Endothelial cell of umbilical vein (primary cell): Measurements from ENCODE around the gene ZNF616. TPM values are rescaled to one million over a fixed set of nuclear protein-coding genes. Genes with fewer than 3 reads are reported as not detected.

Experiments used
- BruUV-seq: library from RNA; stranded (reverse); fragments of 400-500 nt; replicated peaks from 2 replicates; lab custom pipeline; 2021; lab: Mats Ljungman, UMichigan
- CTCF ChIA-PET: fragments of 300-600, 350-600 bp; sonication (Branson Sonifier 250); formaldehyde crosslinking; loops from one replicate; lab custom pipeline; 2021; ENCODE audit warnings: antibody characterized with exemption, inconsistent platforms; lab: Charles Lee
- POLR2A ChIA-PET: fragments of 300-600, 350-600 bp; sonication (Branson Sonifier 250); formaldehyde crosslinking; loops from one replicate; lab custom pipeline; 2021; ENCODE audit warnings: antibody characterized with exemption, inconsistent platforms; lab: Charles Lee
- DNase-seq: peaks from one replicate; pipeline ENCODE4 v3.0.0-alpha.2; 2011; ENCODE audit warnings: low read depth, low spot score
- FAIRE-seq: peaks from 2 replicates; lab custom pipeline; 2011; peaks lifted over from hg19 to GRCh38; lab: Jason Lieb, UNC
- H2AFZ ChIP-seq: 2 replicates; pipeline ENCODE4 v1.6.0; 2012; ENCODE audit warnings: low read depth, low read length, control low read depth, inconsistent platforms
- H3K27ac ChIP-seq: 2 replicates; pipeline ENCODE4 v1.5.1; 2011; ENCODE audit warnings: low read depth, mild to moderate bottlenecking, control low read depth, low read length, moderate library complexity; ENCODE audit not compliant: insufficient read depth
- H3K27me3 ChIP-seq, 2 experiments: 2 replicates each; pipeline versions ENCODE4 v1.6.0 to v1.6.1; 2011; ENCODE audit warnings: low read length in 2 of 2, mixed read lengths in 1 of 2; ENCODE audit not compliant: control insufficient read depth in 2 of 2, insufficient read depth in 2 of 2
- H3K36me3 ChIP-seq, 2 experiments: 2 replicates in 1 of 2; 3 replicates in 1 of 2; pipeline ENCODE4 v1.5.1; 2011; ENCODE audit warnings: low read length in 2 of 2, mild to moderate bottlenecking in 1 of 2, moderate library complexity in 1 of 2; ENCODE audit not compliant: control insufficient read depth in 2 of 2, insufficient read depth in 2 of 2; ENCODE audit errors: extremely low read depth in 1 of 2
- H3K4me1 ChIP-seq: 3 replicates; pipeline ENCODE4 v1.5.1; 2011; ENCODE audit warnings: mild to moderate bottlenecking, low read length; ENCODE audit not compliant: control insufficient read depth, insufficient read depth; ENCODE audit errors: extremely low read depth
- H3K4me2 ChIP-seq: 2 replicates; pipeline ENCODE4 v1.6.1; 2011; ENCODE audit warnings: low read length, control low read depth, mixed read lengths; ENCODE audit not compliant: insufficient read depth
- H3K4me3 ChIP-seq, 3 experiments: fragments of 200-600 bp in 1 of 3; sonication (generic), shearing (Covaris generic) in 1 of 3; replicated peaks in 1 of 3; 2 replicates each; pipeline ENCODE4 v1.5.1; 2011 to 2016; ENCODE audit warnings: control low read depth in 3 of 3, low read length in 3 of 3, mild to moderate bottlenecking in 2 of 3, inconsistent platforms in 1 of 3, low read depth in 1 of 3, moderate library complexity in 1 of 3; ENCODE audit not compliant: insufficient read depth in 1 of 3
- H3K79me2 ChIP-seq: 2 replicates; pipeline ENCODE4 v1.6.0; 2012; ENCODE audit warnings: low read length, inconsistent platforms; ENCODE audit not compliant: control insufficient read depth, insufficient read depth
- H3K9ac ChIP-seq: replicated peaks from 2 replicates; pipeline ENCODE3; 2011; ENCODE audit warnings: low read length, control low read depth; ENCODE audit not compliant: insufficient read depth; ENCODE audit errors: extremely low read depth
- H3K9me1 ChIP-seq: replicated peaks from 3 replicates; pipeline ENCODE4 v1.6.0; 2011; ENCODE audit warnings: mild to moderate bottlenecking, low read length; ENCODE audit not compliant: control insufficient read depth, insufficient read depth; ENCODE audit errors: extremely low read depth
- H3K9me3 ChIP-seq: replicated peaks from 2 replicates; pipeline ENCODE4 v1.5.1; 2012; ENCODE audit warnings: low read length, inconsistent platforms; ENCODE audit not compliant: control insufficient read depth, insufficient read depth
- H4K20me1 ChIP-seq: replicated peaks from 2 replicates; pipeline ENCODE3; 2011; ENCODE audit warnings: mild to moderate bottlenecking, low read length; ENCODE audit not compliant: control insufficient read depth, insufficient read depth; ENCODE audit errors: extremely low read depth
- GATA2 ChIP-seq: IDR thresholded peaks from 2 replicates; pipeline ENCODE4 v1.7.0; 2011; ENCODE audit warnings: low read depth, mild to moderate bottlenecking, moderate library complexity, mixed read lengths, low read length; ENCODE audit not compliant: insufficient read length, insufficient read depth
- dilution Hi-C: fragments of 300-500 bp; cut with MboI; formaldehyde crosslinking; loops from one replicate; pipeline ENCODE4 v1.15.0; 2019; ENCODE audit warnings: low sequenced_read_pairs; ENCODE audit not compliant: extremely low pct_ligation_motif_present
- intact Hi-C: fragments of 100-400 bp; cut with micrococcal nuclease; formaldehyde crosslinking; loops from one replicate; pipeline ENCODE4 v1.10.0; 2022
- polyA plus RNA-seq, 4 experiments: library from polyadenylated mRNA; depleted of rRNA in 3 of 4; stranded (reverse) in 3 of 4; unstranded in 1 of 4; fragments of >200 nt; gene quantifications; 2 replicates each; pipeline versions ENCODE4 v1.2.1 to v1.2.3, GENCODE V29; 2011 to 2012; ENCODE audit warnings: missing spikeins in 1 of 4
- total RNA-seq: library from RNA; stranded (reverse); gene quantifications from 2 replicates; pipeline ENCODE4 v1.2.3, GENCODE V29; 2021
- TF ChIP-seq, protein P1 (sequence below): IDR thresholded peaks from 2 replicates; pipeline ENCODE4 v1.6.1; 2011; ENCODE audit not compliant: insufficient read depth, insufficient read length
- TF ChIP-seq, protein P2 (sequence below), 2 donors: IDR thresholded peaks; 1 replicate in 1 of 2; 2 replicates in 1 of 2; pipeline ENCODE4 v1.5.1; 2011; ENCODE audit warnings: low read length in 2 of 2, mild to moderate bottlenecking in 2 of 2, moderate library complexity in 2 of 2, control low read depth in 1 of 2, inconsistent platforms in 1 of 2, low read depth in 1 of 2; ENCODE audit not compliant: insufficient read depth in 1 of 2; ENCODE audit errors: extremely low read depth in 1 of 2

The ZNF616 gene
- total and polyA plus RNA-seq, 2 donors (not counting 3 experiments of a cell fraction or from before 2014, with no cell fraction given), result 1.7 to 9.1 TPM

DNA sequence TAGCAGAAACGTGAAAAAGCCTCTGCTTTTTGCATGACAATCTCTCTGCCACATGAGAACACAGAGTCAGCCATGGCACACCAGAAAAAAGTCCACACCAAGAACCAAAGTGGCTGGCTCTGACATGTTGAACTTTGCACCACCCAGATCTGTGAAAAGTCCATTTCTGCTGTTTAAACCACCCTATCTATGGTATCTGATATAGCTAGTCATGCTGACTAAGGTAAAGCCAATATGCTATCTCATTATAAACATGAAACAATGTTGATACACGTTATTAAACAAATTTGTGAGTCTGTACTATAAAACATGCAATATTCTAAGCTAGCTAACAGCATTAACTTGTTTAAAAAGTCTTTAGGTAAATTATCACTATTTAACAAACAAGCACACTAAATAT, 70.1 kb downstream of the ZNF616 start:
- no peak for TF ChIP-seq GATA2
- TF ChIP-seq, protein P1, sequence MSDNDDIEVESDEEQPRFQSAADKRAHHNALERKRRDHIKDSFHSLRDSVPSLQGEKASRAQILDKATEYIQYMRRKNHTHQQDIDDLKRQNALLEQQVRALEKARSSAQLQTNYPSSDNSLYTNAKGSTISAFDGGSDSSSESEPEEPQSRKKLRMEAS, result no peak
- DNase-seq (no peak), FAIRE-seq (no peak)
- intact Hi-C loops (no loop called here), dilution Hi-C loops (no loop called here)
- ChIA-PET POLR2A (no interaction called here), CTCF (no interaction called here)
- H3K9ac ChIP-seq, result no peak overlapping the region
- H2AFZ ChIP-seq, result no peak overlapping the region
- no peaks in the 10 kb centered on the region for H3K4me1 ChIP-seq
- H3K36me3 ChIP-seq, result peaks cover 0 to 21% of the 10 kb centered on the region in 2 experiments
- peaks cover 25% of the 10 kb centered on the region for H3K9me3 ChIP-seq
- no peak overlapping the region for H3K4me3 ChIP-seq
- BruUV-seq, result no TSS peak
- peaks cover 3% of the 10 kb centered on the region for H4K20me1 ChIP-seq
- H3K27me3 ChIP-seq, result no peaks in the 10 kb centered on the region
- H3K79me2 ChIP-seq, result peaks cover 4% of the 10 kb centered on the region
- H3K9me1 ChIP-seq, result no peaks in the 10 kb centered on the region
- H3K27ac ChIP-seq, result no peak overlapping the region
- H3K4me2 ChIP-seq, result no peak overlapping the region

DNA sequence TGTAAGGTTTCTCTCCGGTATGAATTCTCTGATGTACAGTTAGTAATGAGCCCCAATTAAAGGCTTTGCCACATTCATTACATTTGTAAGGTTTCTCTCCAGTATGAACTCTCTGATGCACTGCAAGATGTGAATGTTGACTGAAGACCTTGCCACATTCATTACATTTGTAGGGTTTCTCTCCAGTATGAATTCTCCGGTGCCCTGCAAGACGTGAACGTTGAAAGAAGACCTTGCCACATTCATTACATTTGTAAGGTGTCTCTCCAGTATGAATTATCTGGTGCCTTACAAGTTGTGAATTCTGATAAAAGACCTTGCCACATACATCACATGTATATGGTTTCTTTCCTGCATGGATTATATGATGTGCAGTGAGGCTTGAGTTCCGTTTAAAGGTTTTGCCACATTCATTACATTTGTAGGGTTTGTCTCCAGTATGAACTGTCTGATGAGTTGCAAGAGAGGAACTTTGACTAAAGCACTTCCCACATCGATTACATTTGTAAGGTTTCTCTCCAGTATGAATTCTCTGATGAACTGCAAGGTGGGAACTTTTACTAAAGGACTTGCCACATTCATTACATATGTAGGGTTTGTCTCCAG, 73.4 kb downstream of the ZNF616 start:
- CTCF ChIA-PET, result no interaction called here
- Histone ChIP-seq H3K4me2 (no peak overlapping the region), H3K27ac (no peak overlapping the region), H3K9me3 (peaks cover 27% of the 10 kb centered on the region), H3K9ac (no peak overlapping the region), H2AFZ (no peak overlapping the region), H3K27me3 (no peaks in the 10 kb centered on the region), H4K20me1 (peaks cover 3% of the 10 kb centered on the region), H3K4me1 (no peaks in the 10 kb centered on the region), H3K4me3 (no peak overlapping the region), H3K9me1 (no peaks in the 10 kb centered on the region), H3K36me3 (peaks cover 0 to 23% of the 10 kb centered on the region in 2 experiments), H3K79me2 (peaks cover 4% of the 10 kb centered on the region)
- no peak for DNase-seq
- POLR2A ChIA-PET, result no interaction called here
- dilution Hi-C loops (no loop called here), intact Hi-C loops (no loop called here)
- TF ChIP-seq, protein P2, sequence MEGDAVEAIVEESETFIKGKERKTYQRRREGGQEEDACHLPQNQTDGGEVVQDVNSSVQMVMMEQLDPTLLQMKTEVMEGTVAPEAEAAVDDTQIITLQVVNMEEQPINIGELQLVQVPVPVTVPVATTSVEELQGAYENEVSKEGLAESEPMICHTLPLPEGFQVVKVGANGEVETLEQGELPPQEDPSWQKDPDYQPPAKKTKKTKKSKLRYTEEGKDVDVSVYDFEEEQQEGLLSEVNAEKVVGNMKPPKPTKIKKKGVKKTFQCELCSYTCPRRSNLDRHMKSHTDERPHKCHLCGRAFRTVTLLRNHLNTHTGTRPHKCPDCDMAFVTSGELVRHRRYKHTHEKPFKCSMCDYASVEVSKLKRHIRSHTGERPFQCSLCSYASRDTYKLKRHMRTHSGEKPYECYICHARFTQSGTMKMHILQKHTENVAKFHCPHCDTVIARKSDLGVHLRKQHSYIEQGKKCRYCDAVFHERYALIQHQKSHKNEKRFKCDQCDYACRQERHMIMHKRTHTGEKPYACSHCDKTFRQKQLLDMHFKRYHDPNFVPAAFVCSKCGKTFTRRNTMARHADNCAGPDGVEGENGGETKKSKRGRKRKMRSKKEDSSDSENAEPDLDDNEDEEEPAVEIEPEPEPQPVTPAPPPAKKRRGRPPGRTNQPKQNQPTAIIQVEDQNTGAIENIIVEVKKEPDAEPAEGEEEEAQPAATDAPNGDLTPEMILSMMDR (IDR thresholded peaks at IDR 0.05; ENCODE audit: extremely low read depth in 1 of 2, insufficient read depth in 1 of 2, low read depth in 1 of 2, low read length in 2 of 2), result no peak
- no TSS peak for BruUV-seq
- no peak for FAIRE-seq
